Adrenal gland (tissue), 5 donors: ENCODE data around the gene PCMTD2.

Experiments used
- POLR2A ChIP-seq, 2 donors: fragments of 450-650 bp; IDR thresholded peaks; one replicate each; pipeline ENCODE4 v1.6.1; 2017; ENCODE audit warnings: antibody characterized with exemption in 2 of 2, mild to moderate bottlenecking in 2 of 2, moderate library complexity in 1 of 2
- TF ChIP-seq, protein P1 (sequence below), 6 experiments: fragments of 450-650 bp in 4 of 6; fragments of 200-600 bp in 2 of 6; sonication (generic) in 1 of 6; IDR thresholded peaks; 1 replicate in 5 of 6; 2 replicates in 1 of 6; pipeline versions ENCODE4 v1.5.1 to v1.8.0; 2016 to 2021; ENCODE audit warnings: antibody characterized with exemption in 6 of 6, mild to moderate bottlenecking in 2 of 6, moderate library complexity in 1 of 6
- donor health status: DM: no; HTN: no; CAD: no.

- TF ChIP-seq, protein P1, sequence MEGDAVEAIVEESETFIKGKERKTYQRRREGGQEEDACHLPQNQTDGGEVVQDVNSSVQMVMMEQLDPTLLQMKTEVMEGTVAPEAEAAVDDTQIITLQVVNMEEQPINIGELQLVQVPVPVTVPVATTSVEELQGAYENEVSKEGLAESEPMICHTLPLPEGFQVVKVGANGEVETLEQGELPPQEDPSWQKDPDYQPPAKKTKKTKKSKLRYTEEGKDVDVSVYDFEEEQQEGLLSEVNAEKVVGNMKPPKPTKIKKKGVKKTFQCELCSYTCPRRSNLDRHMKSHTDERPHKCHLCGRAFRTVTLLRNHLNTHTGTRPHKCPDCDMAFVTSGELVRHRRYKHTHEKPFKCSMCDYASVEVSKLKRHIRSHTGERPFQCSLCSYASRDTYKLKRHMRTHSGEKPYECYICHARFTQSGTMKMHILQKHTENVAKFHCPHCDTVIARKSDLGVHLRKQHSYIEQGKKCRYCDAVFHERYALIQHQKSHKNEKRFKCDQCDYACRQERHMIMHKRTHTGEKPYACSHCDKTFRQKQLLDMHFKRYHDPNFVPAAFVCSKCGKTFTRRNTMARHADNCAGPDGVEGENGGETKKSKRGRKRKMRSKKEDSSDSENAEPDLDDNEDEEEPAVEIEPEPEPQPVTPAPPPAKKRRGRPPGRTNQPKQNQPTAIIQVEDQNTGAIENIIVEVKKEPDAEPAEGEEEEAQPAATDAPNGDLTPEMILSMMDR (IDR thresholded peaks at IDR 0.05): no peak
- no peak for TF ChIP-seq POLR2A (IDR thresholded peaks at IDR 0.05)
Observed at GRCh38 chr20:64220420-64220819, 35.1 kb upstream of the PCMTD2 start.
